ENCODE measurements around the gene AFF1.
"Not testable (repeated sequence)": the region's sequence is repeated elsewhere in the genome, so short reads cannot be mapped to it uniquely, and the experiment has no call there.

The AFF1 gene

DNA sequence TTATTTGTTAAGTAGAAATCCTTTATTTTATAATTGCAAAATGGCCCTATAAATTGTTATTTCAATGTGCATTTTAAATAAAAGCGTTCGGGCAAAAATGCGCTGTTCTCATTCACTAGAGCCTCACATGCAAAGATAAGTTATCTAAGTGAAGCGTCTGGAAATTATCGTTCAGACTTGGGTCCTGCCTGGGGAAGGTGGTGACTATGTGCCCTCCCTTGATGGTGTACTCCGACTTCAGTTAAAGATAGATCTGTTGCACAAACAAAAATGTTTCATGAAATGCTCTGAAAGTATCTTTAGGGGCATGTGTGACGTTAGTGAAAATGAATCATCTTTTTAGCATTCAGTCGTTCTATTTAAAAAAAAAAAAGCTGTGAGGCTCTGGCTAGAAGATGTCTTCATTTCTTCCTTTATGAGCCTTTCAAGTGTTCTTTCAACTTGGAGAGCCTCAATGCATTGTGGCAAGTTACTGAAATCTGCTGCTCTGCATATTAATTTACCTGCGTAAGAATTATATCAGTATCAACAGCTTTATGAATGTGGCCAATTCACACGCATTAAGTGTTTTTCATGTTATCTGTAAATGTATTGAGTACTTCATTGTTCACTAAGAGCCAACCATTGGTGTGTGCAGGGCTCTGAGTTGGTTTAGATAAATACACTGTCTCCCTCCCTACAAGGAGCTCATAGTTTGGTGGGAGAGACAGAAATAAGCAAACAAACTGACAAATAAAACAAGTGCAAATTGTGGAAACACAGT is 83.0 kb downstream of the AFF1 start:
- DNase-seq: no peak

DNA sequence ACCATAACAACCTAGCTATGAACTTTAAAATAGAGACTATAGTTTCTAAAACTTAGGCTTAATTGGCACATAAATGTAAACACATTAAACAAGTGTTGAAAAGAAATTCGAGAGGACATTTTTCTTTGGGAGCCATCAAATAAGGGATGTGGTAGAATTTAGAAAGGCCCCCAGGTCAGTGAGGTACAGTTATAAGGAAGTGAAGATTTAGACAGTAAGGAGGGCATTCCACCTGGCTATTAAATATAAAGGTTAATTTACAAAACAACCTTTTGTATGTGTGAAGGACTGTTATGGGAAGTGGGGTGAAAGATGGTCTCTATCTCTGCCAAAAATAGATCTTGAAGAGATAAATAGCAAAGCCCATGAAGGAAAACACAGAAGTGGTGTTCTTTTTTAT is 83.9 kb downstream of the AFF1 start:
- no peak for DNase-seq

DNA sequence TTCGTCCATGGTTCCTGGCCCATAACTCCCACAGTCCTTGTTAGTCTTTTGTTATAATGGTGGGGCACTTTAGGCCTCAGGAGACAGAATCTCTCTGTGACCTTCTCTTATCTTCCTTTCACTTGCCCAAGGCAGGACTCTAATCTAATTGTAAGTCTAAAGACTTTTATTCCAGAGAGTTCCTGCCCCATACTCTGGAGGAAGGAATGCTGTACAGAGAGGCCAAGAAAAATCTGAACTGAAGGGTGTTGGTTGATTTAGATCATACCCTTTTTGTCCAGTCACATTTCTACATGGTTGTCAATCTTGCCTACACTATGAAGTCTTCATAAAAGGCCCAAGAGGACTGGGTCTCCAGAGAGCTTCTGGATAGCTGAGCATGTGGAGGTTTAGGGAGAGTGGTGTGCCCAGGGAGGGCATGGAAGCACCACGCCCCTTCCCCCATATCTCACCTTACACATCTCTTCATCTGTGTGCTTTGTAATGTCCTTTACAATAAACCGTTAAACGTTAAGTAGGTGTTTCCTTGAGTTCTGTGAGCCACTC is 84.5 kb downstream of the AFF1 start:
- DNase-seq: no peak

DNA sequence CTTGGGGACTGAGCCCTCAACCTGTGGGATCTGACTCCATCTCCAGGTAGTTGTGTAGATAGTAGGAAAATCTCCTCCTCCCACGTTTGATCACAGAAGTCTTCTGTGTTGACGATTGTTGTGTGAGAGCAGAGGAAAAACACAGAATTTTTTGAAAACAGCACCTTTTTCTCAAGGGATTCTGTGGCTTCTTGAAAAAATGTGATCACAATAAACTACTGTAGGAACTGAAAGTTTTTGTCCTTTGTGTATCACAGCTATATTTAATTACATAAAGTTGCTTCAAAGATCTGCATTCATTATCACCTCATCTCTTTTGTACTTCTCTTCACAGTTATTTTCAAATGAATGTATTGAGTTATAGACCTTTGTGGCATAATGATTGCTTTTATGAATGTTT is 85.1 kb downstream of the AFF1 start:
- no peak for DNase-seq

DNA sequence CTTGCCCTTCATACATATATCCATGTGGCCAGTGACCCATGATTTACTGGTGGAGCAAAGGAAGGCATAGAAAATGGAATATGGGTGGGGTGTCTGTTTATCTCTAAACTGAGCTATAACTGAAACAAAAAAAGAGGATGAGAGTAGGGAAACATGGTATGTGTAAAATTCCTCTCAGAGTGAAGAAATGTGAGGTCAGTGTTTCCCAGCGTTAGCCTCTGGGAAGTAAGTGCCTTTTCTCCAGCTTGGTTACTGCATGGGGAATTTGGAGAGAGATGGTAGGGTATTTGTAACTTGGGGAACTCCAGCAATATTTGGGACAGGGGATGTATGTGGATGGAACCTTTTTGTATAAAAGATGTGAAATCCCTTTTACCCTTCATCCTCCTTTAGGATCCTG is 89.4 kb downstream of the AFF1 start:
- DNase-seq: no peak

DNA sequence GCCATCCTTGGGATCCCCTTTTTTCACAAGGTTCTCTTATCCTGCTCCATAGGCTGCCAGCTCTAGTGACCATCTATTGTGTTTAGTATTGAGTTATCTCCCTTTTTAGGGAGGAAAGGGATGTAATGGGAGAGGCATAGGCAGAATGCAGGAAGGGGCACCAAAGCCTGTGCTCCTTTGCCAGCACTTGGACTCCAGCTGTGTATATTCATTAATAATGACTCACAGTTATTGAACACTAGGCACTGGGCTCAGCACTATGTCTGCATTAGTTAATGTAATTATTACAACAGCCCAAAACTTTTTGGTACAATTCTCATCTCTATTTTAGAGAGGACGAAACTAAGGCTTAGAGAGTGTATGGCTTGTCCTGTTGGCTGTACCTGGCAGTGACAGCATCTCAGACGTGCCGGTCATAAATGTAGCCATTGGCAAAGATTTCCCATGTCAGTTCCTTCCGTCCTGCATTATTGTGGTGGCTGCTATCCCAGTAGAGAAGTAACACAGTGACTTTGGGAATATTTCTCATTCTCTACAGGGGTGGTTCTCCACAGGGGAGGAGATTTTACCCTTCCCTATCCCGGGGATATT is 90.3 kb downstream of the AFF1 start:
- DNase-seq: no peak

DNA sequence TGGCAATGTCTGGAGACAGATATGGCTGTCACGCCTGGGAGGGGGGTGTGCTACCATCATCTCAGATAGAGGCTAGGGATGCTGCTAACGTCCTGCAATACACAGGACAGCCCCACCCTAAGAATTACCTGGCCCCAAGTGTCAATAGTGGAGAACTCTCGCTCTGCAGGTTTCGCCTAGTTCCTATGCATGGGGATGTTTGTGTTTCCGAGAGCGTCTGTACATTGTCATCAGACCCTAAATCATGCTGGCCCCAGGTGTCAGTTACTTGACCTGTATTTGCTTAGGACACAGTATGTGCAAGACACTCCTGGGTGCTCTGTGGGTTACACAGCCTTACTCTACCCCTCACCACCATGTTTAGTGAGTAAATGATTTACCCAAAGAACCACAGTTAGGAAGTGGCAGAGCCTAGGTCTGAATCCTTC is 90.8 kb downstream of the AFF1 start:
- DNase-seq: no peak

DNA sequence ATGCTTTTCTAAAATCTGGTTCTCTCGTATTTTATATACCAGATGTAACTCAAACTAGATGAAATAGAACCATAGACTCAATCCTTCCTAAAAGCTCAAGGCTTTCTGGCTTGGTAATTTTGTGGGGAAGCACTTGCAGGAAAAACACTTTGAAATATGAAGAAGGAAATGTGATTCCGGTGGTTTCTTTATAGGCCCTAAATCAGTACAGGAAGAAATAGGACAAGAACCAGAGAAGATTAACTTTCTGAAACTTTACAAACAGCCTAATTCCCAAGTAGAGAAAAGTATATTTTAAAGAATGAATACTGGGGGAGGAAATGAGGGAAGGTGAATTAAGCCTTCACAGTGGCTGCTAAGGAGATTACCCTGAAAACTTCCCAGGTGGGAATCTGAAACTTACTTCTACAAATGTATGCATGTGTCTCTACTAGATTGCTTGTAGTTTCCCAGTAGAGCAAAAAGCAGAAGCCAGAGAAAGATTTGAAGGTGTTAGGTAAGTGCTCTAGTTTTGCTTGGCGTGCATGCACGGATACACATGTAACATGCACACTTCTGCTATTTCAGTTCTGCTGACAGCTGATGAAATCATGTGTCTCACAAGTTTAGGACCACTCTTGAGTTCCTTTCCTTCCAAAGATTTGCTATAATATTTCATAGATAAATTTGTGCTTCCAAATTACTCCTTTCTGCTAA is 92.1 kb downstream of the AFF1 start:
- no peak for DNase-seq

DNA sequence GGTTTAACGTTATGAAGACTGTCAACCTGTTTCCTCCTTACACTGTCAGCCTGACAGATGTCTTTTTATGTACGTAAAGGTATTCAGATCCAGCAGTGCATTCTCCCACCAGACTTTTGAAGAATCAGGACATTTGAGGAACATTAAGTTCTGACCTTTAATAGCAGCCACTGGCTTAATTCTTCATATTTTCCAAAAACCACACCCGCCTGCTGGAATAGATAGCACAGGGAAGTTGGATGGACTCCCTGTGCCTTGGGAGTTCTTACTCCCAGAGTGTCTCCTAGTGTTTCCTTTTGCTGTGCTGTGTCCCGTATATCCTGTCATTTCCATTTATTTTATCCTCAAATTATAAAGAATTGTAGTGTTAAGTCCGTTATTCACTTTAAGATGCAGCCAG is 94.5 kb downstream of the AFF1 start:
- no peak for DNase-seq

DNA sequence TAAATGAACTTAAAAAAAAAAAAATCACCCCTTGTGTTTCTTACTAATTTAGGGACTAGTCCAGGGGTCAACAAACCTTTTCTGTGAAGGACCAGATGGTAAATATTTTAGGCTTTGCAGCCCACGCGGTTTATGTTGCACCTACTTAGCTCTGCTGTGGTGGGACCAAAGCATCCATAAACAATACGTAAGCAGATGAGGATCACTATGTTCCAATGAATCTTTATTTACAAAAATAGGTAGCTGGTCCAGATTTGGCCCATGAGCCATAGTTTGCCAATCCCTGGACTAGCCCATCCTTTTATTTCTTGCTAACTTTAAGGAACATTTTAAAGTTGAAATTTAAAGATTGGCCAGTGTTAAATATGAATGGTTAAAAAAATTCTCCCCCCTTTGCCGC is 95.3 kb downstream of the AFF1 start:
- DNase-seq: no peak

DNA sequence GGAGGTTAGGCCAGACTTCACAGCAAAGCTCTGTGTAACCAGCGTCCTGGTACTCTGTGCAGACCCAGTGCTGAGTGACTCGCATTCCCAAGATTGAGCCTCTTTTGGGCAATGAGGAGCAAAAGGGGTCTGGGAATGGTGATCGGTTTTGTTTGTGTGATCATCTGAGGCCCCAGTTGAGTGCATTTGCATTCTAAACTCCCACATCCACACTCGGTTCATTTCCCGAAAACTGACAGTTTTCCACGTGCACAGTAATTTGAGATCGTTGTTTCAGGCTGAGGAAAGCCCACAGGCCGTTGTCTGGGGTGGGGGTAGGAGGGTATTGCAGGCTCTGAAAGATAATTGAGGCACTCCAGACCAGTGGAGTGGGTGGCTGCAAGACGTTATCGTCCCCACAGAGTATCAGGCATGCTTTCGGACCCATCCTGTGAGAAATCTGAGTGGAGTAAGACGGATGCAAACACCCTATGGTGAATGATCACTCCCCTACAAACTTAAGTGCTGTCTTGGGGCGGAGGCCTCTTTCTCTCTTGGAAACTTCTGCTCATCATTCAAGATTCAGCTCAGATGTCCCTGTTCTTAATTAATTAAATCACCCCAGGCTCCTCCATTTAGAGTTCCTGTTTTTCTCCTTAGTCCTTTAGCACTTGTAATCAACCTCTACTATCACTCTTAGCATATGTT is 96.1 kb downstream of the AFF1 start:
- no peak for DNase-seq

DNA sequence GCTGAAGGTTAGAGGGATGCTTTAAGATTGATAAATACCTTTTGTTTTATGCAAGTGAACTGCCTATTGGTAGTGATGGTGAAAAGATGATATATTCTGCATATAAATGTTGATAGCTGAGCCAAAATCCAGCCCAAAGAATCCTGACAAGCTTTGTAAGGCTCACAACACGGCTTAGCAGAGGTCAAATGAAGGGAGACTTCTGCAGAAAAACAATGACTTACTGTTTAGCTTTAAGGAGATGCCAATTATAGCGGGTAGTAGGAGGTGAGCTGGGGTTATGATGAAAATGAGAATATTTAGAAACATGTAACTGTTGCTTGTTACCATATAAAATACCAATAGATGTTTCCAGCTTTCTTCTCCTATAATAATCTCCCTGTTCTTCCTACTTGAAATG is 97.1 kb downstream of the AFF1 start:
- no peak for DNase-seq

DNA sequence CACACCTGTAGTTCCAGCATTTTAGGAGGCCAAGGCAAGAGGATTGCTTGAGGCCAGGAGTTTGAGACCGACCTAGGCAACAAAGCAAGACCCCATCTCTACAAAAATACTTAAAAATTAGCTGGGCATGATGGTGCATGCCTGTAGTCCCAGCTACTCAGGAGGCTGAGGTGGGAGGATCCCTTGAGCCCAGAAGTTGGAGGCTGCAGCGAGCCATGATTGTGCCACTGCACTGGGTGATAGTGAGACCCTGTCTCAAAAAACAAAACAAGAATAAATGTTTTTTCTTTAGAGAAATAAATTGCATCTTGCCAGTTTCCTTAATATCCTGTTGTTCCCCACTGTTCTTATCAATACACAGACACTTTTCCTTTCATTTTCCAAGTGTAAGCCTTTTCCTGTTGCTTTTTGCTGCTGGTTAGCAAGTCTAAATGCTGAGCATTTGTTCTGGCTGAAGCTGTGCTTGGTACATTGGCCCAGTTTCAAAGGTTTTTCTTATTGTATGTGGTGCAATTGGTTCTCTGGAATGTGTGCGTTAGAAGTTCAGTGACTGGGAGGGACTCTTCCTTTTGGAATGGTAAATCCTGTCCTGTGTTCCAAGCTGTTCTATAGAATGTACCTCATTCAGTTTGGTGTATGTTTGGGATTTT is 98.2 kb downstream of the AFF1 start:
- no peak for DNase-seq

DNA sequence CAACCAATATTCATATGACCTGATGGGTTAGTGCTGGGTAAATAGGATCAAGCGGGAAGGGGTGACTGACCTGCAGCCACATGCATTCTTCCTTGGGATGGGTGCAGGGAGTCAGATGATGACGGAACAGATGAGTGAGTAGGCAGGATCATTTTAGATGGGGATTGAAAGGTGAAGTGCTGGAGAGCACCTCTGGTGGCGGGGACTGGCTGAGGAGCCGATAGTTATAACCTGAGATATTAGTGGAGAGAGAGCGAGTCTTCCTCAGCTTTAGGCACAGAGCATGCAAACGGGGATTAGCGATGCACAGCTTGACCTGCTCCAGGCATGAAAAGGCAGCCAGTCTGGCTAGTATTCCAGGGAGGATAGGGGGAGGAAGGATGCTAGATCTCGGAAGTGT is 99.1 kb downstream of the AFF1 start:
- no peak for DNase-seq

DNA sequence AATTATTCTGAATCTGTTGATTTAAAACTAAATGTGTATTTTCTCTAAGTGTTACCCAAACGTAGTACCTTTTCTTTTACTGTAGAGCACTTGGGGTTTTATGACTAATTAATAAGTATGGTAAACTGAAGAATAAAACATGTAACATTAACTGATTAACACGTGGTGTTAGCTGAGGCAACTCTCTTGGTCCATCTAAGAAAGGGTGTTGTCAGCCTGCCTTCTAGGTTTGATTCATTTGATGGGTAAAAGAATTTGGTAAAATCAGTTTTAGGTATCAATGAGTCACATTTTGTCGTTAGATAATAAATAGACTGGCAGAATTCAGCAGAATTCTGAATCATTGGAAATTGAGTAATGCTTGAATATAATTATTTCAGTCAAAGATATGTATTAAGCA is 99.7 kb downstream of the AFF1 start:
- DNase-seq: no peak

DNA sequence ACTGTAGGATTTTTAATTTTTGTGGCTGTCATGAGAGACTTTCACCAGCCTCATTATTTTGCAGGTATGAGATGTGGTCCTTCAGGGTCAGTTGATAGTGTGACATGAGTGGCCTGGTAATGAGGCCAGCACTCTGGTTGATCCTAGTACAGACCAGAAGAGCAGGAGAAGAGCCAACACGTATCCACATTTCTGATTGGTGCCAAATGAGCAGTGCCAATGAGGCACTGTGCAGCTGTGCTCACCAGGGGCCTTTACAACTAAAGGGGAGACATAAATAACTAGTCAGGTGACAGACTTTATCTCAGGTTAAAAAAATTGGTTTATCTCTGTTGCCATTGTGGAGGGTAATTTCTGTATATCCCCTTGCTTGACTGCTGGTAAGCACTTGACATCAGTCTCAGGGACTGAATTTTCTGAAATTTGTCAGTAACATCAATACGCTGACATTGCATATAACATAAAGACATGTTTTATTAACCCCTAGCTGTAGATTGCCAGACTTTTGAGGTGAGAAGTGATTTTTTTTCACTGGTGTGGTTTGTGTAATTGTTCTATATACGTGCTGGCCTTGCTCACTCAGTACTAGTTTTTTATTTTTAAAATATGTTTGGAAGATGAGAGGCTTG is 101.2 kb downstream of the AFF1 start:
- DNase-seq: no peak

DNA sequence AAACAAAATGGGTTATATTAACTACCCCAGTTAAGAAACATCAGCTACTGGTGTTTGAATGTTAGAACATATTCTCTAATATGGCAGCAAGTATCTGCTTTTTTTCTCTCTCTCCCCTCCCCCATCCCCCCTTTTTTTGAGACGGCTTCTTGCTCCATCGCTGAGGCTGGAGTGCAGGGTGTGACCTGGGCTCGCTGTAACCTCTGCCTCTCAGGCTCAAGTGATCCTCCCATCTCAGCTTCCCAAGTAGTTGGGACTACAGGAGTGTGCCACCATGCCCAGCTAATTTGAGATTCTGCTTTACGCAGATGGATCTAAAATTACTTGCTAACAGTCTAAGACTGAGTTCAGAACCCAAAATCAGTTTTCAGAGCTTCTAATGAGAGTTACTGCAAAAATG is 101.9 kb downstream of the AFF1 start:
- DNase-seq: no peak

DNA sequence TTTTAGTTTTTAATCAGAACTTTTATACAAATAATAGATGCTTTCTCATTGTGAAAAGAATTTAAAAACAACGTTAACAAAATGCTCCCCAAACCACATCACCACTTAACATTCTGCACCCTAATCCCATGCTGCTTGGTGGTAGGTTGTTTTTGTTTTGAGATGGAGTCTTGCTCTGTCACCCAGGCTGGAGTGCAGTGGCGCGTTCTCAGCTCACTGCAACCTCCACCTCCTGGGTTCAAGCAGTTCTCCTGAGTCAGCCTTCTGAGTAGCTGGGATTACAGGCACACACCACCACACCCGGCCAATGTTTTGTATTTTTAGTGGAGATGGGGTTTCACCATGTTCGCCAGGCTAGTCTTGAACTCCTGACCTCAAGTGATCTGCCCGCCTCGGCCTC is 102.4 kb downstream of the AFF1 start:
- not testable (repeated sequence) for DNase-seq

DNA sequence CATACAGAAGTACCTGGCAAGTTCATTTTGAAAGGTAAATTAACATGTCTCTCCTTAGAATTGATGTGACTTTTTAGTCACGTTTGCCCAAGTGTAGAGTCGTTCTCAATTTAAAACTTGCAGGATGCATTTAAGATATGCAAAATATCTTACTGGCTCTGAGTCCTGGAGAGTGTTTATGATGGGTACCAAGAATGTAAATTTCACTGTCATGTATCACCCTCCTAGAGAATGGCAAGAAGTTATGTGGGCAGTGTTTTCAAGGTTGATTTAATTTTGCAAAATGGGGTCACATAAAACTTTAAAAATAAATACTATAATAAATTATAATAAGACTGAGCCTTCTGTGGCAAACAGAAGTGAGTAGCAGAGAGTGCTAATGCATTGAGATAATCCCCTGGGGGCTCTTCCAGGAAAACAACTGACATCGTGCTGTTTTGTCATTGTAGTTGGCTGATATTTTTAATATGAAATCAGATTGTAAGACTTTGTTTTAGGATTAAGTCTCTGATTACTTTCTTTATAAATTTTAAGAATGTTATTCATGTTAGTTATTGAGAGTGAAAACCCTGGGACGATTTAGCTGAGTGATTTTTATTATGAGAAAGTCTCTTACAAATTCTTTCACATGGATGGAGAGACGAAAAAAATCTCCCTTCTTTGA is 103.0 kb downstream of the AFF1 start:
- peak; percentile 13 for DNase-seq

DNA sequence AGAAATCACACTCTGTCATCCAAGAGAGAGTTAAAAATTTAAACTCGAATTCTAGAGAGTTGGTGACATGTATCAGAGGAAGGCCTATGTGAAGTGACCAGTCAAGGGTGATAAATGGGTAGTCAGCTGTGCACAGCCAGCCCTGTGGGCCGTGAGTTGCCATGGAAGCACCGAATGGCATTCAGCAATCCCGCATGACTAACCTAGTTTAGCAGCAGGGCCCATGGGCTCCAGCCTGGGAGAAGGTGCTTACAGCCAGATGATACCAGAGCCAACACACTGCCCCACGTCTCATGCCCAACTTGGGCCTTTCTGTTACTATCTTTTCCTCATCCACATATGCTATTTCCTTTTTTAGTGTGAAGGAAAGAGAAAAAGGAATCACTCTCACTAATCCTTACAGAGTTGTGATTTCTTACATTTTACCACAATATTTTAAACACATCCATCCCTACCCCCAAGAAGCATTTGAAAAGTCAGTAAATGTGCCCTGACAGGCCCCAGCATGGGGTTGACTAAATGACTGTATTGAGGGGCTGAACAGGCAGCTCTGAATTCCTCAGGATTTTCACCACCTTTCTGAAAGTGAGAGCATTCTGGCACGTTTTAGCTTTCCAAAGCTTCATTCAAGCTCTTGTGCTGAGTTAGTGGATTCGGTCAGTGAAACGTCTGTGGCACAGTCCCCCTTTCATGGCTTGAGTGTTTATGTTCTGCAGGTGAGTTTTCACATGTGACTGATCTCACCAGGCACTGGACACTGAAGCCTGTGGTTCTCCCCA is 104.2 kb downstream of the AFF1 start:
- peak; percentile 11 for DNase-seq

DNA sequence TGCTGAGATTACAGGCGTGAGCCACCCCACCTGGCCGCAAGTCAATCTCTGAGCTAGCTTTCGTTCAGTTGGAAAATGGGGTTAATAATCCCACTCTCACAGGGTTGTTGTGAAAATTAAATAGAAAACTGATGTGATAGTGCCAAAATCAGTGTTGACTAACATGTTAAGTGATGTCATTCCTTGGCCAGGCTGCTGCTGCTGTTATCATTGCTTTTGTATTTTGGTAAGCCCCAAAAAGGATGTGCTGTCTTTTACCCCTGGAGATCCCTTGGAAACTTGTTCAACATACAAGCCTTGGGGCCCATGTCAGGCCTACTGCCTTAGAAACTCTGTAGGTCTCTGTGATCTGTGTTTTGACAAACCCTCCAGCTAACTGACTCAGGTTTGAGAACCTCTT is 106.3 kb downstream of the AFF1 start:
- DNase-seq: no peak

Data from NCI-H2171 (cell line).